Activated naive CD4-positive, alpha-beta T cell treated with anti-CD3 and anti-CD28 coated beads for 36 hours (primary cell): ENCODE results near the gene ATP13A4. TPM values are rescaled to one million over a fixed set of nuclear protein-coding genes. Genes with fewer than 3 reads are reported as not detected.

Experiments
- CTCF ChIA-PET: fragments of 350-600 bp; sonication (Branson Sonifier 250); formaldehyde crosslinking; loops from one replicate; lab custom pipeline; 2021; ENCODE audit warnings: antibody characterized with exemption; lab: Charles Lee
- DNase-seq: peaks from one replicate; pipeline ENCODE4 v3.0.0-alpha.2; 2020
- H3K27ac Mint-ChIP-seq: one replicate; pipeline ENCODE4 v1.8.0; 2021; ENCODE audit warnings: mild to moderate bottlenecking, mixed read lengths
- H3K27me3 Mint-ChIP-seq: one replicate; pipeline ENCODE4 v1.8.0; 2021; ENCODE audit warnings: low read depth, mixed read lengths
- H3K36me3 Mint-ChIP-seq: one replicate; pipeline ENCODE4 v1.8.0; 2021; ENCODE audit warnings: low read depth, mixed read lengths
- H3K4me1 Mint-ChIP-seq: one replicate; pipeline ENCODE4 v1.8.0; 2021; ENCODE audit warnings: low read depth, mixed read lengths
- H3K4me3 Mint-ChIP-seq: one replicate; pipeline ENCODE4 v1.8.0; 2021; ENCODE audit warnings: mild to moderate bottlenecking, moderate library complexity, mixed read lengths
- H3K9me3 Mint-ChIP-seq: one replicate; pipeline ENCODE4 v1.8.0; 2021; ENCODE audit warnings: mixed read lengths
- intact Hi-C: fragments of 100-400 bp; cut with micrococcal nuclease; formaldehyde crosslinking; loops from one replicate; pipeline ENCODE4 v1.15.1; 2023
- total RNA-seq, 2 experiments: library from RNA; stranded (reverse); gene quantifications; one replicate each; pipeline ENCODE4 v1.2.3, GENCODE V29; 2021

ATP13A4 gene
- total RNA-seq, 2 experiments from 2014 or later = 2.4 to 2.8 TPM

GRCh38 chr3:193585530-193585929 is 30.8 kb upstream of the ATP13A4 start:
- no peak overlapping the region for H3K4me3 Mint-ChIP-seq
- H3K27ac Mint-ChIP-seq = no peak overlapping the region
- no peak for DNase-seq
- no peaks in the 10 kb centered on the region for H3K9me3 Mint-ChIP-seq
- intact Hi-C loops = no loop called here
- peaks cover 2% of the 10 kb centered on the region for H3K36me3 Mint-ChIP-seq
- CTCF ChIA-PET = interaction anchor here (0.6 kb wide), 1 partner anchor 77 kb away, joined by 3 read pairs; no protein-coding TSS in a partner anchor
- H3K27me3 Mint-ChIP-seq = no peaks in the 10 kb centered on the region
- no peaks in the 10 kb centered on the region for H3K4me1 Mint-ChIP-seq

- H3K4me1 Mint-ChIP-seq = no peaks in the 10 kb centered on the region
- intact Hi-C loops = loop anchor here (5.0 kb wide), 1 partner anchor 532 kb away; no protein-coding TSS in a partner anchor
- CTCF ChIA-PET = interaction anchor here (0.6 to 2.9 kb wide), 4 partner anchors 22 to 115 kb away, joined by 3 to 16 read pairs (median 4); no protein-coding TSS in a partner anchor
- H3K27ac Mint-ChIP-seq = no peak overlapping the region
- H3K9me3 Mint-ChIP-seq = no peaks in the 10 kb centered on the region
- no peak for DNase-seq
- no peak overlapping the region for H3K4me3 Mint-ChIP-seq
- no peaks in the 10 kb centered on the region for H3K27me3 Mint-ChIP-seq
- H3K36me3 Mint-ChIP-seq = no peaks in the 10 kb centered on the region
Observed at GRCh38 chr3:193574488-193575070, 19.9 kb upstream of the ATP13A4 start.

DNA sequence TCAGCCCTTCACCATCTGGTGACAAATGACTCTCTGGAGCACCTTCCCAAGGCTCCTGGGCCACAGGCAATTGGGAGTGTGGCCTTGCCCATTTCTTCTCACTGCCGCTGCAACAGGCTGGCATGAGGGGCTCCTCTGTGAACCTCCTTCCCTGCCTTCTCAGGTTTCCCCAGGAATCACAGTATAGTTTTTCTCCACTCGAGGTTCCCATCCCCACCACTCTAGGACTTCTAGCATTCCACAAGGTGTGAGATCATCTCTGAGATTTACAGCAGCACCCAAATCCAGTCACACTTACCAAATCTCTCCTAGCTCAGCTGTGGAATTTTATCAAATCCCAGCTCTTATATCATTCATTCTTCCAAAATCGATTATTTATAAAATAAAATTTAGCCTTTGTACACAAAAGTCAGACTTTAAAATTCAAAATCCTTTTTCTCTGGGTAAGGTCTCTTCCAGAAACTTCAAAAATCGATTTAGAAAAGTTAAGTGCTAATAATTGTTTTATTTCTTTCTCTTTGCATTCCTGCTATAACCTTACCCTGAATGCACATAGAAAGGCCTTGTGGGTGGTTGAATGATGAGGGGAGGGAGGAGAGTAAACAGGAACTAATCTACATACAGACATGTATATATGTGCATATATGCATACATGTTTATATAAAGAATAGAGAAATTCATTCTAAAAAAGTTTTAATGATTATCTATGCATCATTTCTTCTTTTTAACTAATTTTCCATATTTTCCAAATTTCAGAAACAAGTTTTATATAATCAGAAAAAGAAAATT is 18.9 kb upstream of the ATP13A4 start:
- Mint-ChIP-seq H3K4me1 (no peaks in the 10 kb centered on the region), H3K9me3 (no peaks in the 10 kb centered on the region), H3K36me3 (no peaks in the 10 kb centered on the region), H3K4me3 (no peak overlapping the region), H3K27me3 (no peaks in the 10 kb centered on the region), H3K27ac (no peak overlapping the region)
- intact Hi-C loops = loop anchor here (2.0 to 5.0 kb wide), 2 partner anchors 383 to 531 kb away; no protein-coding TSS in a partner anchor
- CTCF ChIA-PET = interaction anchor here (0.8 to 2.9 kb wide), 6 partner anchors 10 to 770 kb away, joined by 3 to 16 read pairs (median 4); no protein-coding TSS in a partner anchor
- DNase-seq = no peak

GRCh38 chr3:193572426-193572908 is 17.8 kb upstream of the ATP13A4 start:
- Mint-ChIP-seq H3K36me3 (no peaks in the 10 kb centered on the region), H3K9me3 (no peaks in the 10 kb centered on the region), H3K27ac (no peak overlapping the region), H3K4me3 (no peak overlapping the region), H3K4me1 (no peaks in the 10 kb centered on the region), H3K27me3 (no peaks in the 10 kb centered on the region)
- intact Hi-C loops = loop anchor here (1.0 to 5.0 kb wide), 6 partner anchors 111 to 1105 kb away; no protein-coding TSS in a partner anchor
- CTCF ChIA-PET = interaction anchor here (0.6 to 2.9 kb wide), 10 partner anchors 11 to 1105 kb away, joined by 3 to 16 read pairs (median 4); no protein-coding TSS in a partner anchor
- peak; percentile 69 for DNase-seq

DNA sequence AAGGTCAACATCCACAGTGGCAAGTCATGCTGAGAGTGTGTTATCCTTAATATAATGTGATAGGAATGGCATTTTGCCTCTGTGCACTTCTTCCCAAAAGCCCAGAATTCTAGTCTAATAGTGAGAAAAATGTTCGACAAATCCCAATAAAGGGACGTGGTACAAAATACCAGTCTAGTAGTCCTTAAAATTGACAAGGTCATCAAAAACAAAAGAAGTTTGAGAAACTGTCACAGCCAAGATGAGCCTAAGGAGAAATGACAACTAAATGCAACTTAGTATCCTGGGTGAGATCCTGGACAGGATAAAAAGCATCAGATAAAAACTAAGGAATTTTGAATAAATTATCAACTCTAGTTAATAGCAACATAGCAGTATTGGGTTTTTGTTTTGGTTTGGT is 14.4 kb upstream of the ATP13A4 start:
- H3K36me3 Mint-ChIP-seq = no peaks in the 10 kb centered on the region
- no peaks in the 10 kb centered on the region for H3K9me3 Mint-ChIP-seq
- DNase-seq = no peak
- no peak overlapping the region for H3K4me3 Mint-ChIP-seq
- intact Hi-C loops = no loop called here
- H3K27me3 Mint-ChIP-seq = no peaks in the 10 kb centered on the region
- CTCF ChIA-PET = interaction anchor here (0.6 kb wide), 1 partner anchor 523 kb away, joined by 3 read pairs; no protein-coding TSS in a partner anchor
- H3K4me1 Mint-ChIP-seq = no peaks in the 10 kb centered on the region
- H3K27ac Mint-ChIP-seq = no peak overlapping the region

DNA sequence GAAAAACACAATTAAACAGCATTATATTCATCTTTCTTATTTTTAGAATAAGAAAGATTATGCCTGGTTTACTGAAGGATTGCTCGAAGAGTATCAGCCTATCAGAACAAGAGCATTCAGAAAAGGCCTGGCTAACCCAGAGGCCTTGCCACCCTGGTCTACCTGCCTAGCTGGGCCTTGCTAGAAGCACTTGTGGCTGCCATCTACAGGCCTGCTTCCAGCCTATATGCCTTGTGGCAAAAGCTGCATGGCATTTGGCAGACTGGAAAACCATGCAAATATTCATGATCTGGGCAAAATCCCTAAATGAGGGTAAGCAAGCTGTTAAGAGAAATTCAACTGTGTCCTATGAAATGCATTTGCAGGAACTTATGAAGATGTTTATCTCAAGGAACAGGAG is 9.3 kb upstream of the ATP13A4 start:
- Mint-ChIP-seq H3K27ac (no peak overlapping the region), H3K4me1 (no peaks in the 10 kb centered on the region), H3K4me3 (no peak overlapping the region), H3K36me3 (no peaks in the 10 kb centered on the region), H3K9me3 (no peaks in the 10 kb centered on the region), H3K27me3 (no peaks in the 10 kb centered on the region)
- DNase-seq = peak; percentile 15
- intact Hi-C loops = no loop called here
- CTCF ChIA-PET = interaction anchor here (0.6 kb wide), 1 partner anchor 98 kb away, joined by 3 read pairs; no protein-coding TSS in a partner anchor

DNA sequence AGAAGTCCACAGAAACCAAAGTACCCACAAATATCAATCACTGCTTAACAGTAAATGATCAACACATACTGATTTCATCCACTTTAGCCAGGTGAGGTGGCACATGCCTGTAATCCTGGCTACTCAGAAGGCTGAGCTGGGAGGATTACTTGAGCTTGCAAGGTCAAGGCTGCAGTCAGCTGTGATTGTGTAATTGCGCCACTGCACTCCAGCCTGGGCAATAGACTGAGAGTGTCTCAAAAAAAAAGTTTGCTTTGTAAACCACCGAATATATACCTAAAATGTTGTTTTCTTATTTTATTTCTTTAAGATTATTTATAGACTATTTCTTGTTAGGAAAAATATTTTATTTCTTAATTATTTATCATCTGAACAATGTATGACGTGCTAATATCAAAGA is 8.7 kb upstream of the ATP13A4 start:
- CTCF ChIA-PET = no interaction called here
- H3K27me3 Mint-ChIP-seq = no peaks in the 10 kb centered on the region
- intact Hi-C loops = no loop called here
- H3K27ac Mint-ChIP-seq = no peak overlapping the region
- DNase-seq = no peak
- no peaks in the 10 kb centered on the region for H3K9me3 Mint-ChIP-seq
- no peaks in the 10 kb centered on the region for H3K4me1 Mint-ChIP-seq
- H3K36me3 Mint-ChIP-seq = no peaks in the 10 kb centered on the region
- no peak overlapping the region for H3K4me3 Mint-ChIP-seq

DNA sequence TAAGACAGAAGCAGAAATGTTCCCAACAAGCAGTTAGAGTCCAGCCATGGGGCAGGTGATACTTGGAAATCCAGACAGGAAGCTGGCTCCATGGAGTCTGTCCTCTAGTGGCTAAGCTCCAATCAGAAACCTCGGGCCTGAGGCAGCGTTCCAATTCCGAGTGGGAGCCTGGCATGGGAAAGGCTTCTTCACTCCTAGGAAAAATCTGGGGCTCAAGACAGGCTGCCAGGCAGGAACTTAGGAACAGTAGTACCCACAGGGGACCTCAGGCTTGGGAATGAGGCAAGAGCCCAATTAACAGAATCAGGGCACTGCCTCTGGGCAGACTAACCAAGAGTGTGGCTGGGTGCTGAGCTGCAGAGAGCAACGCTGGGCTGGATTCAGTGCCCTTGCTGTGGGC is 6.2 kb upstream of the ATP13A4 start:
- intact Hi-C loops = no loop called here
- DNase-seq = no peak
- no peaks in the 10 kb centered on the region for H3K4me1 Mint-ChIP-seq
- no peaks in the 10 kb centered on the region for H3K36me3 Mint-ChIP-seq
- no peaks in the 10 kb centered on the region for H3K9me3 Mint-ChIP-seq
- no peaks in the 10 kb centered on the region for H3K27me3 Mint-ChIP-seq
- H3K27ac Mint-ChIP-seq = no peak overlapping the region
- H3K4me3 Mint-ChIP-seq = no peak overlapping the region
- CTCF ChIA-PET = no interaction called here

- CTCF ChIA-PET = interaction anchor here (0.6 kb wide), 1 partner anchor 82 kb away, joined by 4 read pairs; no protein-coding TSS in a partner anchor
- Mint-ChIP-seq H3K9me3 (no peaks in the 10 kb centered on the region), H3K4me3 (no peak overlapping the region), H3K27ac (no peak overlapping the region), H3K4me1 (no peaks in the 10 kb centered on the region), H3K36me3 (no peaks in the 10 kb centered on the region), H3K27me3 (no peaks in the 10 kb centered on the region)
- no peak for DNase-seq
- intact Hi-C loops = no loop called here
Observed at GRCh38 chr3:193560091-193560490, 5.4 kb upstream of the ATP13A4 start.

DNA sequence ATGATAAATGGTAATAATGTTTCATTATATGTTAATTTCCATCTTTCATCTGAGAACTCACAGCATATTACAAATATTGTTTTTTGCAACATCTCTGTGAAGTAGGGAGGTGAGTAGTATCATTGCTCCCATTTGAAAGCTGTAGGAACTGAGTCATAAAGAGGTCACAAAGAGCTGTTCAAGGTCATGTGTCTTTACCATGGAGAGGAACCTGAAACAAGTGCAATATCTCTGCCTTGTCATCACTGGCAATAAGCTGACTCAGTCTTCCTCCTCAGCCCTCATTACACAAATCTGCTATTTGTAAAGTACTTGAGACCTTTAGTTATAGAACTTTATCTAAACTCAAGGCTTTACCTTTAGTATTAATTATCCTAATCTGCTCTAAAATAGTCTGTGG is 4.4 kb upstream of the ATP13A4 start:
- intact Hi-C loops = no loop called here
- Mint-ChIP-seq H3K9me3 (no peaks in the 10 kb centered on the region), H3K27ac (no peak overlapping the region), H3K36me3 (no peaks in the 10 kb centered on the region), H3K4me3 (no peak overlapping the region), H3K4me1 (no peaks in the 10 kb centered on the region), H3K27me3 (no peaks in the 10 kb centered on the region)
- no peak for DNase-seq
- CTCF ChIA-PET = no interaction called here

- H3K4me1 Mint-ChIP-seq = no peaks in the 10 kb centered on the region
- CTCF ChIA-PET = no interaction called here
- H3K9me3 Mint-ChIP-seq = no peaks in the 10 kb centered on the region
- DNase-seq = no peak
- H3K27ac Mint-ChIP-seq = no peak overlapping the region
- intact Hi-C loops = no loop called here
- no peak overlapping the region for H3K4me3 Mint-ChIP-seq
- no peaks in the 10 kb centered on the region for H3K36me3 Mint-ChIP-seq
- no peaks in the 10 kb centered on the region for H3K27me3 Mint-ChIP-seq
Observed at GRCh38 chr3:193556841-193557240, 2.1 kb upstream of the ATP13A4 start.

GRCh38 chr3:193553586-193553985 is 1.1 kb downstream of the ATP13A4 start:
- intact Hi-C loops = no loop called here
- no peak overlapping the region for H3K27ac Mint-ChIP-seq
- CTCF ChIA-PET = no interaction called here
- H3K4me3 Mint-ChIP-seq = no peak overlapping the region
- no peak for DNase-seq
- H3K27me3 Mint-ChIP-seq = no peaks in the 10 kb centered on the region
- H3K36me3 Mint-ChIP-seq = no peaks in the 10 kb centered on the region
- H3K9me3 Mint-ChIP-seq = no peaks in the 10 kb centered on the region
- no peaks in the 10 kb centered on the region for H3K4me1 Mint-ChIP-seq
